K562 (cell line): Measurements from ENCODE around the gene MYO10. TPM values are rescaled to one million over a fixed set of nuclear protein-coding genes. Genes with fewer than 3 reads are reported as not detected.

Experiments used
- TCF7 ChIP-seq: sonication (generic); IDR thresholded peaks from 2 replicates; pipeline ENCODE4 v1.6.1; 2016; ENCODE audit warnings: antibody characterized with exemption, borderline replicate concordance
- ZBTB40 ChIP-seq, 2 experiments: fragments of 450-650 bp in 1 of 2; sonication (generic) in 1 of 2; formaldehyde crosslinking in 1 of 2; IDR thresholded peaks; 2 replicates each; pipeline versions ENCODE4 v1.7.1 to v1.9.0; 2016 to 2022; ENCODE audit warnings: inconsistent platforms in 1 of 2, mild to moderate bottlenecking in 1 of 2, missing genetic modification reagents in 1 of 2
- polyA plus RNA-seq, 8 experiments: library from polyadenylated mRNA; depleted of rRNA in 4 of 8; stranded (reverse) in 5 of 8; unstranded in 3 of 8; fragments of >200 nt; fragmentation: Nextera tagmentation in 2 of 8; fragmentation: Illumina TruSeq in 1 of 8; extraction: Ambion mirVana in 2 of 8; extraction: Trizol in 1 of 8; gene quantifications; 2 replicates each; pipeline versions ENCODE4 v1.2.1 to v1.2.3, GENCODE V29; 2011 to 2014; ENCODE audit warnings: inconsistent platforms in 1 of 8, missing spikeins in 1 of 8
- total RNA-seq, 7 experiments: library from RNA; depleted of rRNA in 6 of 7; stranded (reverse); fragments of >200 nt in 6 of 7; fragmentation: Illumina TruSeq in 2 of 7; extraction: Trizol in 2 of 7; gene quantifications; 2 replicates each; pipeline versions ENCODE4 v1.2.1 to v1.2.3, GENCODE V29; 2011 to 2021; ENCODE audit warnings: low replicate concordance in 1 of 7

MYO10 gene
- total and polyA plus RNA-seq, 9 of the 15 experiments (the other 6 are each of a cell fraction or from before 2014, with no cell fraction given), result 0.04 to 0.24 TPM; not detected in 7

- TF ChIP-seq ZBTB40 (IDR thresholded peaks at IDR 0.05) (no peak), ZBTB40 (CRISPR knock-in tag; IDR thresholded peaks at IDR 0.05) (no peak), TCF7 (no peak)
- TF ChIP-seq, all 486 proteins: peak for 0
Observed at GRCh38 chr5:16866273-16866672, 69.8 kb downstream of the MYO10 start (continued).
